GM12872 (cell line): ENCODE results near the gene KBTBD8.

Experiments used
- CTCF ChIP-seq: IDR thresholded peaks from 3 replicates; pipeline ENCODE4 v1.5.1; 2011; ENCODE audit warnings: low read depth, mild to moderate bottlenecking, low read length, moderate library complexity; ENCODE audit not compliant: insufficient read depth

The KBTBD8 gene

GRCh38 chr3:67018789-67019526 is 20.9 kb downstream of the KBTBD8 start:
- TF ChIP-seq CTCF: no peak

- TF ChIP-seq CTCF: no peak
These were observed 30.1 kb downstream of the KBTBD8 start for GRCh38 chr3:67028001-67028784.

- TF ChIP-seq CTCF: no peak
These were observed 33.0 kb downstream of the KBTBD8 start for GRCh38 chr3:67030785-67031740.

GRCh38 chr3:67031986-67032385 is 33.9 kb downstream of the KBTBD8 start:
- TF ChIP-seq CTCF: no peak

- no peak for TF ChIP-seq CTCF
These were observed 35.0 kb downstream of the KBTBD8 start for GRCh38 chr3:67033079-67033478.

GRCh38 chr3:67034371-67034770 is 36.3 kb downstream of the KBTBD8 start:
- TF ChIP-seq CTCF: no peak

GRCh38 chr3:67037615-67038014 is 39.5 kb downstream of the KBTBD8 start:
- no peak for TF ChIP-seq CTCF
